ENCODE results near the gene RASSF1. TPM values are rescaled to one million over a fixed set of nuclear protein-coding genes. Genes with fewer than 3 reads are reported as not detected.

Gene RASSF1
- total and polyA plus RNA-seq, 2 of the 8 experiments (the other 6 are each of a cell fraction or from before 2014, with no cell fraction given) = 10.3 to 15.7 TPM

- ChIA-PET POLR2A (ENCODE audit: partially characterized antibody) (interaction anchor here (0.8 to 3.8 kb wide), 3 partner anchors 14 to 302 kb away, joined by 3 to 15 read pairs (median 4); partner anchors contain the start of genes HYAL1 and RASSF1), CTCF (ENCODE audit: partially characterized antibody) (interaction anchor here (0.5 to 7.5 kb wide), 6 partner anchors 11 to 266 kb away, joined by 3 to 75 read pairs (median 4); partner anchors contain the start of gene LSMEM2)
- Histone ChIP-seq H2AK5ac (ENCODE audit: low read depth, low read length) (no peak overlapping the region), H3K36me3 (ENCODE audit: control insufficient read depth in 2 of 4, insufficient read depth in 4 of 4, low read length in 3 of 4) (peaks cover 9 to 23% (median 15%) of the 10 kb centered on the region in 4 experiments; a peak in 7 of 8 replicates), H3K4ac (replicated peaks; ENCODE audit: insufficient read length, low read depth, low read length) (no peak overlapping the region), H3K79me2 (ENCODE audit: control insufficient read depth in 1 of 2, insufficient read depth in 2 of 2, low read length in 2 of 2) (peaks cover 0 to 11% of the 10 kb centered on the region in 2 experiments; a peak in 2 of 4 replicates), H3K14ac (ENCODE audit: insufficient read length) (no peak overlapping the region), H3K9ac (replicated peaks in 1 of 4; ENCODE audit: extremely low read depth in 1 of 4, low read depth in 3 of 4, low read length in 3 of 4) (no peak overlapping the region), H2BK5ac (ENCODE audit: low read depth, low read length) (no peak overlapping the region), H3K9me3 (ENCODE audit: insufficient read depth in 2 of 2, low read depth in 1 of 2, low read length in 1 of 2) (no peaks in the 10 kb centered on the region), H2BK20ac (ENCODE audit: low read length) (no peak overlapping the region), H4K91ac (replicated peaks; ENCODE audit: insufficient read length, low read length) (no peak overlapping the region), H3K79me1 (ENCODE audit: low read depth, low read length) (peaks cover 5% of the 10 kb centered on the region; the same call in 1 of the 2 replicates), H3K4me3 (ENCODE audit: extremely low read depth in 1 of 4, insufficient read depth in 2 of 4, low read depth in 3 of 4, low read length in 4 of 4) (no peak overlapping the region), H4K8ac (ENCODE audit: extremely low read depth, insufficient read depth, low read length) (no peak overlapping the region), H4K5ac (ENCODE audit: insufficient read length, low read depth, low read length) (no peak overlapping the region), H3K4me1 (replicated peaks in 1 of 4; ENCODE audit: control insufficient read depth in 3 of 4, insufficient read depth in 4 of 4, low read length in 3 of 4) (peaks cover 0 to 29% (median 14%) of the 10 kb centered on the region in 4 experiments; a peak in 6 of 7 replicates), H2BK120ac (replicated peaks; ENCODE audit: low read depth, low read length) (no peak overlapping the region), H3K23ac (ENCODE audit: insufficient read length) (no peak overlapping the region), H4K20me1 (replicated peaks in 1 of 2; ENCODE audit: control insufficient read depth in 1 of 2, insufficient read depth in 2 of 2, low read length in 2 of 2) (peaks cover 2 to 6% of the 10 kb centered on the region in 2 experiments), H2BK15ac (ENCODE audit: low read length) (no peak overlapping the region), H3K56ac (replicated peaks; ENCODE audit: insufficient read length, low read depth, low read length) (no peak overlapping the region), H2BK12ac (ENCODE audit: low read depth, low read length) (no peak overlapping the region), H3K4me2 (ENCODE audit: insufficient read depth in 1 of 2, low read depth in 2 of 2, low read length in 2 of 2) (no peak overlapping the region), H2AFZ (ENCODE audit: low read length) (no peak overlapping the region), H3K27me3 (replicated peaks in 1 of 4; ENCODE audit: control insufficient read depth in 3 of 4, extremely low read depth in 1 of 4, insufficient read depth in 3 of 4, low read length in 3 of 4) (no peaks in the 10 kb centered on the region), H3K18ac (ENCODE audit: extremely low read depth, low read length) (no peak overlapping the region), H3K27ac (ENCODE audit: low read depth, low read length) (no peak overlapping the region), H3K23me2 (ENCODE audit: low read depth, low read length) (peaks cover 21% of the 10 kb centered on the region; the same call in 1 of the 2 replicates)
- FAIRE-seq = no peak
- DNase-seq (ENCODE audit: low read depth in 1 of 2, low spot score in 2 of 2) = no peak
- WGBS, 2 experiments (ENCODE audit: extremely low coverage in 1 of 2, insufficient coverage in 1 of 2, insufficient read length in 1 of 2, insufficient replicate concordance in 2 of 2, low coverage in 1 of 2, low lambda C conversion rate in 2 of 2, missing lambda C conversion rate in 1 of 2) = 80% methylated on average over 8 of the region's 8 CpGs; no CpG with 5 or more reads in 1 of the 2 experiments
- TF ChIP-seq BRCA1 (IDR thresholded peaks at IDR 0.05; ENCODE audit: low read depth, low read length) = no peak
- TF ChIP-seq RBBP5 (IDR thresholded peaks at IDR 0.05; ENCODE audit: borderline replicate concordance, low read depth, low read length) = no peak
- TF ChIP-seq, protein P1, sequence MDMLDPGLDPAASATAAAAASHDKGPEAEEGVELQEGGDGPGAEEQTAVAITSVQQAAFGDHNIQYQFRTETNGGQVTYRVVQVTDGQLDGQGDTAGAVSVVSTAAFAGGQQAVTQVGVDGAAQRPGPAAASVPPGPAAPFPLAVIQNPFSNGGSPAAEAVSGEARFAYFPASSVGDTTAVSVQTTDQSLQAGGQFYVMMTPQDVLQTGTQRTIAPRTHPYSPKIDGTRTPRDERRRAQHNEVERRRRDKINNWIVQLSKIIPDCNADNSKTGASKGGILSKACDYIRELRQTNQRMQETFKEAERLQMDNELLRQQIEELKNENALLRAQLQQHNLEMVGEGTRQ (IDR thresholded peaks at IDR 0.05; ENCODE audit: low read length) = no peak
- no peak for TF ChIP-seq RFX5 (IDR thresholded peaks at IDR 0.05; ENCODE audit: borderline replicate concordance, low read depth, low read length)
- TF ChIP-seq, protein P2, sequence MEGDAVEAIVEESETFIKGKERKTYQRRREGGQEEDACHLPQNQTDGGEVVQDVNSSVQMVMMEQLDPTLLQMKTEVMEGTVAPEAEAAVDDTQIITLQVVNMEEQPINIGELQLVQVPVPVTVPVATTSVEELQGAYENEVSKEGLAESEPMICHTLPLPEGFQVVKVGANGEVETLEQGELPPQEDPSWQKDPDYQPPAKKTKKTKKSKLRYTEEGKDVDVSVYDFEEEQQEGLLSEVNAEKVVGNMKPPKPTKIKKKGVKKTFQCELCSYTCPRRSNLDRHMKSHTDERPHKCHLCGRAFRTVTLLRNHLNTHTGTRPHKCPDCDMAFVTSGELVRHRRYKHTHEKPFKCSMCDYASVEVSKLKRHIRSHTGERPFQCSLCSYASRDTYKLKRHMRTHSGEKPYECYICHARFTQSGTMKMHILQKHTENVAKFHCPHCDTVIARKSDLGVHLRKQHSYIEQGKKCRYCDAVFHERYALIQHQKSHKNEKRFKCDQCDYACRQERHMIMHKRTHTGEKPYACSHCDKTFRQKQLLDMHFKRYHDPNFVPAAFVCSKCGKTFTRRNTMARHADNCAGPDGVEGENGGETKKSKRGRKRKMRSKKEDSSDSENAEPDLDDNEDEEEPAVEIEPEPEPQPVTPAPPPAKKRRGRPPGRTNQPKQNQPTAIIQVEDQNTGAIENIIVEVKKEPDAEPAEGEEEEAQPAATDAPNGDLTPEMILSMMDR (IDR thresholded peaks at IDR 0.05; ENCODE audit: control extremely low read depth in 1 of 3, insufficient read depth in 1 of 3, low read depth in 1 of 3, low read length in 3 of 3) = no peak
- TF ChIP-seq SIX5 (IDR thresholded peaks at IDR 0.05; ENCODE audit: low read depth, low read length) = no peak
- no peak for TF ChIP-seq FOSL1 (IDR thresholded peaks at IDR 0.05; ENCODE audit: insufficient read depth, low read depth, low read length)
- TF ChIP-seq ATF2 (IDR thresholded peaks at IDR 0.05; ENCODE audit: low read length) = no peak
Measured at GRCh38 chr3:50326182-50326541, 14.5 kb downstream of the RASSF1 start.

All from H1 (cell line).